GM23248 (cell line): Measurements from ENCODE around the gene EGF.

Experiments
- EZH2 ChIP-seq: fragments of 200-600 bp; sonication (generic); IDR thresholded peaks from 2 replicates; pipeline ENCODE4 v1.6.1; 2018; ENCODE audit warnings: antibody characterized with exemption, mild to moderate bottlenecking; ENCODE audit not compliant: insufficient read depth, poor library complexity, severe bottlenecking
- EZH2phosphoT487 ChIP-seq: fragments of 200-600 bp; sonication (generic); IDR thresholded peaks from 2 replicates; pipeline ENCODE4 v1.6.1; 2018; ENCODE audit warnings: antibody characterized with exemption, moderate library complexity, mild to moderate bottlenecking, low read depth; ENCODE audit not compliant: insufficient read depth

GRCh38 chr4:109955146-109955545 lies 42.5 kb downstream of the EGF start:
- TF ChIP-seq EZH2, result no peak
- no peak for TF ChIP-seq EZH2phosphoT487
